Measurements from ENCODE around the gene FAM181A. TPM values are rescaled to one million over a fixed set of nuclear protein-coding genes. Genes with fewer than 3 reads are reported as not detected.

Gene FAM181A
- total RNA-seq, 1 donor from 2014 or later = not detected

- TF ChIP-seq, protein P1, sequence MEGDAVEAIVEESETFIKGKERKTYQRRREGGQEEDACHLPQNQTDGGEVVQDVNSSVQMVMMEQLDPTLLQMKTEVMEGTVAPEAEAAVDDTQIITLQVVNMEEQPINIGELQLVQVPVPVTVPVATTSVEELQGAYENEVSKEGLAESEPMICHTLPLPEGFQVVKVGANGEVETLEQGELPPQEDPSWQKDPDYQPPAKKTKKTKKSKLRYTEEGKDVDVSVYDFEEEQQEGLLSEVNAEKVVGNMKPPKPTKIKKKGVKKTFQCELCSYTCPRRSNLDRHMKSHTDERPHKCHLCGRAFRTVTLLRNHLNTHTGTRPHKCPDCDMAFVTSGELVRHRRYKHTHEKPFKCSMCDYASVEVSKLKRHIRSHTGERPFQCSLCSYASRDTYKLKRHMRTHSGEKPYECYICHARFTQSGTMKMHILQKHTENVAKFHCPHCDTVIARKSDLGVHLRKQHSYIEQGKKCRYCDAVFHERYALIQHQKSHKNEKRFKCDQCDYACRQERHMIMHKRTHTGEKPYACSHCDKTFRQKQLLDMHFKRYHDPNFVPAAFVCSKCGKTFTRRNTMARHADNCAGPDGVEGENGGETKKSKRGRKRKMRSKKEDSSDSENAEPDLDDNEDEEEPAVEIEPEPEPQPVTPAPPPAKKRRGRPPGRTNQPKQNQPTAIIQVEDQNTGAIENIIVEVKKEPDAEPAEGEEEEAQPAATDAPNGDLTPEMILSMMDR (IDR thresholded peaks at IDR 0.05; ENCODE audit: insufficient read depth, low read length, poor library complexity, severe bottlenecking) = peak; percentile 56
- peak overlapping the region; percentile 9 for H3K4me3 ChIP-seq (ENCODE audit: low read depth, low read length)
- no peaks in the 10 kb centered on the region for H3K36me3 ChIP-seq (ENCODE audit: control insufficient read depth, insufficient read depth, low read length)
- no peak for DNase-seq (ENCODE audit: low read depth)
- no peaks in the 10 kb centered on the region for H3K27me3 ChIP-seq (ENCODE audit: control insufficient read depth, insufficient read depth, low read length)
Measured at GRCh38 chr14:93970585-93970964, 43.4 kb downstream of the FAM181A start.

- Histone ChIP-seq H3K27me3 (ENCODE audit: control insufficient read depth, insufficient read depth, low read length) (no peaks in the 10 kb centered on the region), H3K4me3 (ENCODE audit: low read depth, low read length) (peak overlapping the region; percentile 9), H3K36me3 (ENCODE audit: control insufficient read depth, insufficient read depth, low read length) (no peaks in the 10 kb centered on the region)
- TF ChIP-seq, protein P1 (IDR thresholded peaks at IDR 0.05; ENCODE audit: insufficient read depth, low read length, poor library complexity, severe bottlenecking) = no peak
- no peak for DNase-seq (ENCODE audit: low read depth)
Measured at GRCh38 chr14:93970965-93971634, 44.0 kb downstream of the FAM181A start.

DNA sequence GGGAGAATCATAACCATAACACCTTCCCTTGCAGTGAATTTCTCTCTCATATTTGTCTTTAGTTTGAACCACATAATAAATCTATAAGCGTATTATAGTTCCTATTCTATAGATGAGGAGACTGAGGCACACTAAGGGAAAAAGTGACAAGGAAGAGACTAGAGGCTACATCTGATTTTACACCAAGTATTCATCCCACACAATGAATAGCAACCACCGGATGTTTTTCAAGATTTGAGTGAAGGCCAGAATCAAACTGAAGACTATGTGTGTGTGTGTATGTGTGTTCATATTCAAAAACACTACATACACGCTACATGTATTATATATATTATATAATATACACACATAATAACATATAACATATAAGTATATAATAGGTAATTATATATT lies 44.5 kb downstream of the FAM181A start:
- TF ChIP-seq, protein P1 (IDR thresholded peaks at IDR 0.05; ENCODE audit: insufficient read depth, low read length, poor library complexity, severe bottlenecking) = no peak
- H3K36me3 ChIP-seq (ENCODE audit: control insufficient read depth, insufficient read depth, low read length) = no peaks in the 10 kb centered on the region
- H3K4me3 ChIP-seq (ENCODE audit: low read depth, low read length) = no peak overlapping the region
- peaks cover 1% of the 10 kb centered on the region for H3K27me3 ChIP-seq (ENCODE audit: control insufficient read depth, insufficient read depth, low read length)
- no peak for DNase-seq (ENCODE audit: low read depth)

- TF ChIP-seq, protein P1 (IDR thresholded peaks at IDR 0.05; ENCODE audit: insufficient read depth, low read length, poor library complexity, severe bottlenecking) = no peak
- Histone ChIP-seq H3K36me3 (ENCODE audit: control insufficient read depth, insufficient read depth, low read length) (no peaks in the 10 kb centered on the region), H3K4me3 (ENCODE audit: low read depth, low read length) (no peak overlapping the region), H3K27me3 (ENCODE audit: control insufficient read depth, insufficient read depth, low read length) (peaks cover 5% of the 10 kb centered on the region)
- no peak for DNase-seq (ENCODE audit: low read depth)
Measured at GRCh38 chr14:93972618-93973205, 45.6 kb downstream of the FAM181A start.

DNA sequence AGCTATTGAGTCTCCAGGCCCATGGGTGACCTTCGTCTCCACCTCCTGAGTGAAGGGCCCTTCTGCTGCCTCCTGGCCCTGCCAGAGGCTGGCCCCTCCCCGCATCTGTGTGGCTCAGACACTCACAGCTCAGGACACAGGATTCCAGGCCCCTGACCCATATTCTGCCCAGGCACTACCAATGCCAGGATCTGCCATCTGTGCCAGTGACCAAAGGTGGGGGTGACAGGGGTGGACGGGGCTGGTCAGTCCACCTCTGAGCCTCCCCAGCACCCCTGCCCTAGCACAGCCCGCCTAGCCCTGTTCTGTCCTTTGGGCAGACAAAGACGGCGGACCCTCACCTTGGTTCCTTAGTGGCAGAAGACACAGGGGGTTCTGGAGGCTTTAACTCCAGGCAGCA lies 46.5 kb downstream of the FAM181A start:
- H3K27me3 ChIP-seq (ENCODE audit: control insufficient read depth, insufficient read depth, low read length) = peaks cover 5% of the 10 kb centered on the region
- no peaks in the 10 kb centered on the region for H3K36me3 ChIP-seq (ENCODE audit: control insufficient read depth, insufficient read depth, low read length)
- DNase-seq (ENCODE audit: low read depth) = no peak
- no peak overlapping the region for H3K4me3 ChIP-seq (ENCODE audit: low read depth, low read length)
- TF ChIP-seq, protein P1 (IDR thresholded peaks at IDR 0.05; ENCODE audit: insufficient read depth, low read length, poor library complexity, severe bottlenecking) = no peak

DNA sequence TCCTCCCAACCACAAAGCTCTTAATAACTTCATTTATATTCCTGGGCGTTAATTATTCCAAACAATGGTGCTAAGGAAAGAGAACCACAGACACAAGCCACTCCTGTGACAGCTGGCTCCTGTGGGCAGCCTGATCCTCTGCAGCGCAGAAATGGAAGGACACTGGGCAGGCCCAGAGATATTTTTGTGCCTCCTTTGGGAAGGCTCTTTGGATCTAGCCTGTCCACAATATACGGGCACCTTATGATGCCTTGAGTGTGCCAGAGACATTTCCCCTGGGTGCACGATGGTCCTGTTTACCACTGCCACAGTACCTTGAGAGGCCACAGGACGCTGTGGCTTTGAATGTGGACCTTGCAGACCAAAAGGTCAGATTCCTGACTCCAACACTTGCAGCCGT lies 47.2 kb downstream of the FAM181A start:
- TF ChIP-seq, protein P1 (IDR thresholded peaks at IDR 0.05; ENCODE audit: insufficient read depth, low read length, poor library complexity, severe bottlenecking) = no peak
- H3K27me3 ChIP-seq (ENCODE audit: control insufficient read depth, insufficient read depth, low read length) = peaks cover 5% of the 10 kb centered on the region
- DNase-seq (ENCODE audit: low read depth) = no peak
- no peaks in the 10 kb centered on the region for H3K36me3 ChIP-seq (ENCODE audit: control insufficient read depth, insufficient read depth, low read length)
- no peak overlapping the region for H3K4me3 ChIP-seq (ENCODE audit: low read depth, low read length)
